Measurements from ENCODE around the gene SOAT1. TPM values are rescaled to one million over a fixed set of nuclear protein-coding genes. Genes with fewer than 3 reads are reported as not detected.

Gene SOAT1
- total RNA-seq, 1 experiment from 2014 or later = 7.5 TPM

- H4K5ac ChIP-seq (ENCODE audit: insufficient read length, low read depth, low read length) = no peak overlapping the region
- no peak overlapping the region for H3K9ac ChIP-seq (ENCODE audit: extremely low read depth, insufficient read length, low read length)
- H3K27me3 ChIP-seq (ENCODE audit: insufficient read depth, low read length) = no peaks in the 10 kb centered on the region
- H2BK20ac ChIP-seq (ENCODE audit: low read depth, low read length, poor library complexity, severe bottlenecking) = no peak overlapping the region
- no peak for DNase-seq
- H3T11ph ChIP-seq (ENCODE audit: low read length) = no peak overlapping the region
- no peak overlapping the region for H2BK15ac ChIP-seq (ENCODE audit: low read depth, low read length)
- no CpG with 5 or more reads among the region's 5 CpGs for WGBS (ENCODE audit: extremely low coverage, insufficient read length, low lambda C conversion rate)
- no peak overlapping the region for H2BK12ac ChIP-seq (ENCODE audit: insufficient read length, low read depth, low read length)
- H3K79me2 ChIP-seq (ENCODE audit: insufficient read depth, low read length) = no peaks in the 10 kb centered on the region
- H3K36me3 Mint-ChIP-seq (ENCODE audit: insufficient read depth in 1 of 3, low read depth in 3 of 3) = peaks cover 2 to 12% (median 6%) of the 10 kb centered on the region in 3 experiments; a peak in 6 of 7 replicates
- no peak overlapping the region for H2BK5ac ChIP-seq (ENCODE audit: insufficient read length, low read length)
- H3K4me3 Mint-ChIP-seq = no peak overlapping the region
- no peak overlapping the region for H3K23ac ChIP-seq (ENCODE audit: insufficient read length, low read depth, low read length)
- H3K9me3 Mint-ChIP-seq = peaks cover 9 to 17% of the 10 kb centered on the region in 2 experiments
- no peaks in the 10 kb centered on the region for H3K79me1 ChIP-seq (ENCODE audit: insufficient read depth, low read depth, low read length, poor library complexity, severe bottlenecking)
- H3K56ac ChIP-seq (ENCODE audit: insufficient read length, low read depth, low read length) = no peak overlapping the region
- no peaks in the 10 kb centered on the region for H3K4me1 Mint-ChIP-seq
- no peak overlapping the region for H3K27ac ChIP-seq (ENCODE audit: insufficient read length, low read depth, low read length)
- H3K27ac Mint-ChIP-seq = no peak overlapping the region
- H3K4me1 ChIP-seq (ENCODE audit: insufficient read depth, low read length) = no peaks in the 10 kb centered on the region
- no peak overlapping the region for H2BK120ac ChIP-seq (ENCODE audit: low read depth, low read length, poor library complexity, severe bottlenecking)
- TF ChIP-seq, protein P1, sequence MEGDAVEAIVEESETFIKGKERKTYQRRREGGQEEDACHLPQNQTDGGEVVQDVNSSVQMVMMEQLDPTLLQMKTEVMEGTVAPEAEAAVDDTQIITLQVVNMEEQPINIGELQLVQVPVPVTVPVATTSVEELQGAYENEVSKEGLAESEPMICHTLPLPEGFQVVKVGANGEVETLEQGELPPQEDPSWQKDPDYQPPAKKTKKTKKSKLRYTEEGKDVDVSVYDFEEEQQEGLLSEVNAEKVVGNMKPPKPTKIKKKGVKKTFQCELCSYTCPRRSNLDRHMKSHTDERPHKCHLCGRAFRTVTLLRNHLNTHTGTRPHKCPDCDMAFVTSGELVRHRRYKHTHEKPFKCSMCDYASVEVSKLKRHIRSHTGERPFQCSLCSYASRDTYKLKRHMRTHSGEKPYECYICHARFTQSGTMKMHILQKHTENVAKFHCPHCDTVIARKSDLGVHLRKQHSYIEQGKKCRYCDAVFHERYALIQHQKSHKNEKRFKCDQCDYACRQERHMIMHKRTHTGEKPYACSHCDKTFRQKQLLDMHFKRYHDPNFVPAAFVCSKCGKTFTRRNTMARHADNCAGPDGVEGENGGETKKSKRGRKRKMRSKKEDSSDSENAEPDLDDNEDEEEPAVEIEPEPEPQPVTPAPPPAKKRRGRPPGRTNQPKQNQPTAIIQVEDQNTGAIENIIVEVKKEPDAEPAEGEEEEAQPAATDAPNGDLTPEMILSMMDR (conservative IDR thresholded peaks at IDR 0.05) = no peak
- H3K4ac ChIP-seq (ENCODE audit: low read depth, low read length) = no peak overlapping the region
- no peaks in the 10 kb centered on the region for H3K23me2 ChIP-seq (ENCODE audit: insufficient read length, low read depth, low read length, poor library complexity, severe bottlenecking)
- no peak overlapping the region for H3K18ac ChIP-seq (ENCODE audit: insufficient read length, low read depth, low read length)
- no peak overlapping the region for H3K14ac ChIP-seq (ENCODE audit: insufficient read depth, low read length)
- no peaks in the 10 kb centered on the region for H4K20me1 ChIP-seq (ENCODE audit: control insufficient read depth, insufficient read depth, insufficient read length)
- no peak overlapping the region for H3K4me2 ChIP-seq (ENCODE audit: insufficient read depth, insufficient read length, low read length)
- H4K8ac ChIP-seq (replicated peaks; ENCODE audit: insufficient read length, low read depth, low read length) = no peak overlapping the region
- no peaks in the 10 kb centered on the region; the same call in 1 of the 2 replicates for H3K27me3 Mint-ChIP-seq (ENCODE audit: low read depth)
- H4K91ac ChIP-seq (ENCODE audit: insufficient read length, low read depth, low read length) = no peak overlapping the region
- no peak overlapping the region for H2AK5ac ChIP-seq (ENCODE audit: insufficient read length, low read length)
- H2AFZ ChIP-seq (ENCODE audit: low read length) = no peak overlapping the region
- no peaks in the 10 kb centered on the region for H3K9me3 ChIP-seq (ENCODE audit: control insufficient read depth, low read depth, low read length)
Observed at GRCh38 chr1:179278920-179279319, 14.7 kb upstream of the SOAT1 start.

All from H9 (cell line).